Epithelial cell of esophagus (primary cell): Measurements from ENCODE around the gene RPL34.

Source experiments
- DNase-seq: peaks from one replicate; pipeline ENCODE4 v3.0.0; 2010; ENCODE audit warnings: low read depth
- H3K4me3 ChIP-seq: 2 replicates; pipeline ENCODE4 v1.5.1; 2011; ENCODE audit warnings: mild to moderate bottlenecking, low read length, control low read depth
- TF ChIP-seq, protein P1 (sequence below): IDR thresholded peaks from 2 replicates; pipeline ENCODE4 v1.5.1; 2011; ENCODE audit warnings: low read depth, mild to moderate bottlenecking, low read length, control low read depth, inconsistent platforms; ENCODE audit not compliant: insufficient read depth; ENCODE audit errors: missing control alignments

RPL34 gene

DNA sequence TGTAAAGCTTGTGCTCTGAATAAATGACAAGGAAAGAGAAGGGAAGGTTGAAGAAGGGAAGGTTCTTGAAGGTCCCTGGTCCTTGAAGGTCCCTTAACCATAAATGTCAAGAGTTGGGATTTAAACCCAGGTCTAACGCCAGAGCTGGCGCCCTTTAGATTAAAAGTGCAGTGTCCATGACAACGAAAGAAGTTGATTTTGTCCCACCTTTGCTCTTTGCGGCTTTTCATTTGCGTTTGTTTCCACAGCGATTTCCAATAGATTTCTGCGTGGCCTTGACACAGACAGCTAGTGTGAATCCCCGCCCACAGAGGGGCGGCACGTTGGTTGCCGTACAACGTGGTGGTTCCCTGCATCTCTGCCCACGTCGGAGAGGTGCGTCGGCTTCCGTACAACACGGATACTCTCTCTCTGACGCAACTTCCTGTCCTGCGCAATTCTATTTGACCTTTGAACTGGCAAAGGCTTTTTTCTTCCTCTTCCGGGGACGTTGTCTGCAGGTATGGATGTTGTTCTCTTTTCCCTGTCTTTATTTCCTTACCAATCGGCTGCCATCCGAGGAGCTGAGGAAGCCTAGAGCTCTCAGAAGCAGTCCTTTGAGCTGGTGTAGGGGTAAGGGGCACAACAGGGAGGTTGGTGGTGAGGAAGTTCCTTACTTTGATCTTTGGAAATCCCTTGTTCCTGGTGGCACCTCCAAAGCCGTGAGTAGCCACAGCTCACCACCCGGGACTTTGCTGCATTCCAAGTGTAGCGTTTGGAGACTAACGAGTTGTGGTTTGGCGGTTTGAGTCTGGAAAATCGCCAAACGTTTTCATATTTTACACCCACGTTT lies at the start of gene RPL34:
Gene RPL34 (plus strand): TSS at position 476 of the 832 bp plus-strand sequence. CDS start 1,384 bp downstream, outside the sequence.
- peak; percentile 99 for DNase-seq
- TF ChIP-seq, protein P1, sequence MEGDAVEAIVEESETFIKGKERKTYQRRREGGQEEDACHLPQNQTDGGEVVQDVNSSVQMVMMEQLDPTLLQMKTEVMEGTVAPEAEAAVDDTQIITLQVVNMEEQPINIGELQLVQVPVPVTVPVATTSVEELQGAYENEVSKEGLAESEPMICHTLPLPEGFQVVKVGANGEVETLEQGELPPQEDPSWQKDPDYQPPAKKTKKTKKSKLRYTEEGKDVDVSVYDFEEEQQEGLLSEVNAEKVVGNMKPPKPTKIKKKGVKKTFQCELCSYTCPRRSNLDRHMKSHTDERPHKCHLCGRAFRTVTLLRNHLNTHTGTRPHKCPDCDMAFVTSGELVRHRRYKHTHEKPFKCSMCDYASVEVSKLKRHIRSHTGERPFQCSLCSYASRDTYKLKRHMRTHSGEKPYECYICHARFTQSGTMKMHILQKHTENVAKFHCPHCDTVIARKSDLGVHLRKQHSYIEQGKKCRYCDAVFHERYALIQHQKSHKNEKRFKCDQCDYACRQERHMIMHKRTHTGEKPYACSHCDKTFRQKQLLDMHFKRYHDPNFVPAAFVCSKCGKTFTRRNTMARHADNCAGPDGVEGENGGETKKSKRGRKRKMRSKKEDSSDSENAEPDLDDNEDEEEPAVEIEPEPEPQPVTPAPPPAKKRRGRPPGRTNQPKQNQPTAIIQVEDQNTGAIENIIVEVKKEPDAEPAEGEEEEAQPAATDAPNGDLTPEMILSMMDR: no peak
- H3K4me3 ChIP-seq: peak within 1 kb of the TSS; percentile 93

DNA sequence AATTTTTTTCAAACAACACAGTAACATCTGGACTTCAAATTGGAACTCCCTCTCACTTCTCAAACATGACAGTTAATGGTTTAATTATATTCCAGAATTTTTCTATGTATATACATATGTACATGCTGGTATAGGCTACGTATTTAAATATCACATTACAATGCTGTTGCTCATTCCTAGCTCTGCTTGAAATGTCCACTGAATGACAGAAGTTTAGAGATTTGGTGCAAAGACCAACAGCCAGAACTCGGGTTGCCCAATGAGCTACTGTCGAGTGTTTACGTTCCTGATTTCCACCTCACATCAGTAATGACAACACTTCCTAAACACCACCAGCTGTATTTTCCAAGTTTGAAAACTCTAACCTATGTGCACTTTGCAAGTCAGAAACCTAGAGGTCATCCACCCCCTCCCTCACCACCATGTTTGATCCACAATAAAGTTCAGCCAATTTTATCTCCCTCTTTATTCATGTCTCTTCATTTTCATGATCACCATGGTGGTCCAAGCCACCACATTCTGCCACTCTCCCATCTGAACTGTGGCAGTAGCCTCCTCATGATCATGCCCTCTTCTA lies 49.3 kb upstream of the RPL34 start:
- TF ChIP-seq, protein P1: no peak
- H3K4me3 ChIP-seq: no peak overlapping the region
- DNase-seq: peak; percentile 57

DNA sequence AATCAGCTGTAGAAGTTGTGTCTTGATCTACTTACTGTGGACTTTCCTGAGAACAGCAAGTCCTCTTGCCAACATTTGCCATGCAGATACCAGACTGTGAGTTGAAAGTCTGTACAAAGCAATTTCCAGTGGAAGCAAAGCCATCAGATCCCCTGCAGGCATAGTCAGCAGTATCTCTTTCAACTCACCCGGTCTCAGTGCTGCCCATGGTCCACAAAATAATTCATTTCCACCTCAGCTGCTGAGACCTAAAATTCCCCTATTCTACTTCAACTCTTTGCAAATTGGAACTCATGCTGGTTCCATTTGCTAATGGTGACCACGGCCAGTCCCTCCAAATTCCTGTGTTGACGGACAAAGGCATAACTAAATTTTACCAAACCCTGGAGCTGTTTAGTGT lies 46.0 kb upstream of the RPL34 start:
- no peak for DNase-seq
- TF ChIP-seq, protein P1: no peak
- H3K4me3 ChIP-seq: no peak overlapping the region

DNA sequence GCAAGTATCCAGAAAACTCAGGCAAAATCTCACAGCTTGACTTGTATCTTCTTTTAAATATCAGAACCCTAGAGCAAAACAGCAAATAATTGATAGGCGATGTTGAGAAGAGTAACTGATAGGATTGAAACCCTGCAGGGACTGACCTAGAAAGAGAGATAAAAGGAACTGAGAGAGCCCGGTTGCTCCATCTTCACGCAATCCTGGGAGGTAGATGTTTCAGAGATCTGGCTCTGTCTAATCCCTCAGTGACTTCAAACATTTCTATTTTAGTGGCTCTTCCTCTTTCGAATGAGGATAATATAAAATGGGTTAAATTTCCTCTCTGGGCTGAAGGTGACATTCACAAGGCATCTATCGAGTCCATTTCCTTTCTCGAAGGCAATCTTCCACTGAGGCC lies 39.3 kb upstream of the RPL34 start:
- no peak for DNase-seq
- TF ChIP-seq, protein P1: no peak

DNA sequence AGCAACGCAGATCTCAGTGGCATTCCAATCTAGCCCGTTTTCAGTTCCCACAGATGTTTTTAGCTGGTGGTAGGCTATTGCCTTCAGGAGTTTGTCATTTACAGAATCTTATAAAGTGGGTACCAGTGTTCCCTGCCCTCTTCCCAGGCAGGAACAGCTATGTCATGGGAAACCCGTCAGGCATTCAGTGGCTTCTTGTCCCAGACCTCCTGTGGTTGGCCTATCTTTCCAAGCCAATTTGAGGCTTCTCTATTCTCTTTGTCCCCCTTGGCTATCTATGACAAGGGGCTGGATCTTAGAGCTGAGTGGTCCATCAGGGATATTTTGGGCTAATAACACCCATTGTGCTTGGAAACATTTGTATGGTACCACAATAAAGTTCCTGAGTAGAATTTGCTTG lies 33.6 kb upstream of the RPL34 start:
- no peak overlapping the region for H3K4me3 ChIP-seq
- no peak for DNase-seq
- TF ChIP-seq, protein P1: no peak

More for the DNA sequence above, 39.3 kb upstream of the RPL34 start:
- no peak overlapping the region for H3K4me3 ChIP-seq

DNA sequence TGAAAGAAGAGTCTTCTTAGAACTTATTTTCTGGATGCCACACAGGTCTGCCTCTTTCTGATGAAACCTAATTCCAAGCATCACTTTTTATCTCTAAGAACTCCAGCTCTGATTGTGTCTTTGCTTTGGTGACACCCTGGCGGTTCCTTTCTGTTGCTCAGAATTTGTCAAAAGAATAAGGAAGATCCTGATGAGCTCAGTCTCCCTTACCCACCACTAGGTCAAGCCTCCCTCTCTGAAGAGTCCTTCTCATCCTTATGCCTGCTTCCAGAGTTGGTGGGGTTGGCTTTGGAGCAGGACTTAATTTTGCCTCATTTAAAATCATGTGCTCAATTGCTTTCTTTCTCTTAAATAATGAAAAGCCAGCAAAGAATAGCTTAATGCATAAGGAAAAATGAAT lies 31.5 kb upstream of the RPL34 start:
- TF ChIP-seq, protein P1: no peak
- DNase-seq: no peak
- no peak overlapping the region for H3K4me3 ChIP-seq
